GM18511 (cell line): ENCODE data around the gene WRNIP1.
"Not testable (repeated sequence)": the region's sequence is repeated elsewhere in the genome, so short reads cannot be mapped to it uniquely, and the experiment has no call there.

ENCODE experiments used
- ATAC-seq: cut with Tn5 transposase; IDR thresholded peaks from one replicate; pipeline ENCODE4 v1.9.1; 2021; ENCODE audit warnings: mild to moderate bottlenecking, moderate library complexity; ENCODE audit not compliant: unreplicated experiment

WRNIP1 gene

GRCh38 chr6:2782825-2783187, 17.6 kb downstream of the WRNIP1 start:
- no peak for ATAC-seq

- ATAC-seq = no peak
These were observed 18.2 kb downstream of the WRNIP1 start for GRCh38 chr6:2783188-2783963.

- no peak for ATAC-seq
These were observed 18.9 kb downstream of the WRNIP1 start for GRCh38 chr6:2784061-2784460.

GRCh38 chr6:2784930-2785329, 19.7 kb downstream of the WRNIP1 start:
- no peak for ATAC-seq

- ATAC-seq = no peak
These were observed 21.1 kb downstream of the WRNIP1 start for GRCh38 chr6:2786269-2786668.

GRCh38 chr6:2790588-2791449, 25.6 kb downstream of the WRNIP1 start:
- peak; percentile 74 for ATAC-seq

GRCh38 chr6:2791450-2791974, 26.3 kb downstream of the WRNIP1 start:
- ATAC-seq = no peak

GRCh38 chr6:2792330-2793110, 27.3 kb downstream of the WRNIP1 start:
- no peak for ATAC-seq

- ATAC-seq = no peak
These were observed 28.4 kb downstream of the WRNIP1 start for GRCh38 chr6:2793534-2794151.

GRCh38 chr6:2794171-2794730, 29.1 kb downstream of the WRNIP1 start:
- no peak for ATAC-seq

- ATAC-seq = no peak
These were observed 30.0 kb downstream of the WRNIP1 start for GRCh38 chr6:2795162-2795561.

GRCh38 chr6:2795956-2796355, 30.8 kb downstream of the WRNIP1 start:
- no peak for ATAC-seq

- no peak for ATAC-seq
These were observed 31.7 kb downstream of the WRNIP1 start for GRCh38 chr6:2796861-2797260.

GRCh38 chr6:2797564-2798031, 32.4 kb downstream of the WRNIP1 start:
- ATAC-seq = no peak

GRCh38 chr6:2798586-2799134, 33.5 kb downstream of the WRNIP1 start:
- ATAC-seq = no peak

- ATAC-seq = no peak
These were observed 34.8 kb downstream of the WRNIP1 start for GRCh38 chr6:2799936-2800527.

- ATAC-seq = no peak
These were observed 35.5 kb downstream of the WRNIP1 start for GRCh38 chr6:2800552-2801316.

- ATAC-seq = not testable (repeated sequence)
These were observed 36.5 kb downstream of the WRNIP1 start for GRCh38 chr6:2801687-2802086.
